Brain microvascular endothelial cell (primary cell): Measurements from ENCODE around the gene SHROOM3.

ENCODE experiments used
- DNase-seq: peaks from one replicate; pipeline ENCODE4 v3.0.0-alpha.2; 2020
- H3K27ac ChIP-seq: fragments of 250-450 bp; sonication (Bioruptor Pico); 2 replicates; pipeline ENCODE4 v1.5.1; 2020; ENCODE audit warnings: mild to moderate bottlenecking, moderate library complexity
- H3K27me3 ChIP-seq: fragments of 250-450 bp; sonication (Bioruptor Pico); replicated peaks from 2 replicates; pipeline ENCODE4 v1.5.1; 2020; ENCODE audit warnings: mild to moderate bottlenecking
- H3K36me3 ChIP-seq: fragments of 250-450 bp; sonication (Bioruptor Pico); replicated peaks from 2 replicates; pipeline ENCODE4 v1.5.1; 2020; ENCODE audit warnings: mild to moderate bottlenecking
- H3K4me3 ChIP-seq: 2 replicates; pipeline ENCODE4 v1.5.1; 2011; ENCODE audit warnings: low read depth, mild to moderate bottlenecking, control low read depth, low read length, moderate library complexity
- CTCF ChIP-seq: IDR thresholded peaks from 2 replicates; pipeline ENCODE4 v1.5.1; 2011; ENCODE audit warnings: low read depth, mild to moderate bottlenecking, moderate library complexity, low read length, control low read depth, inconsistent platforms; ENCODE audit errors: missing control alignments
- in situ Hi-C: cut with HindIII; loops from 2 replicates; pipeline ENCODE4 v1.10.0; 2017; ENCODE audit warnings: low sequenced_read_pairs, low pct_ligation_motif_present

Gene SHROOM3

GRCh38 chr4:76595435-76595834 lies 160.4 kb downstream of the SHROOM3 start:
- DNase-seq: no peak
- in situ Hi-C loops: no loop called here
- TF ChIP-seq CTCF: no peak
- H3K36me3 ChIP-seq: no peaks in the 10 kb centered on the region
- H3K27ac ChIP-seq: no peak overlapping the region
- H3K4me3 ChIP-seq: no peak overlapping the region
- H3K27me3 ChIP-seq: no peaks in the 10 kb centered on the region

- Histone ChIP-seq H3K4me3 (no peak overlapping the region), H3K27ac (no peak overlapping the region), H3K36me3 (no peaks in the 10 kb centered on the region), H3K27me3 (no peaks in the 10 kb centered on the region)
- in situ Hi-C loops: no loop called here
- no peak for TF ChIP-seq CTCF
- no peak for DNase-seq
Observed at GRCh38 chr4:76596713-76597112, 161.7 kb downstream of the SHROOM3 start.

- H3K36me3 ChIP-seq: no peaks in the 10 kb centered on the region
- TF ChIP-seq CTCF: no peak
- no peak overlapping the region for H3K4me3 ChIP-seq
- no peaks in the 10 kb centered on the region for H3K27me3 ChIP-seq
- H3K27ac ChIP-seq: no peak overlapping the region
- DNase-seq: no peak
- in situ Hi-C loops: no loop called here
Observed at GRCh38 chr4:76597423-76597979, 162.5 kb downstream of the SHROOM3 start.

- Histone ChIP-seq H3K27ac (no peak overlapping the region), H3K36me3 (no peaks in the 10 kb centered on the region), H3K27me3 (no peaks in the 10 kb centered on the region), H3K4me3 (no peak overlapping the region)
- no peak for TF ChIP-seq CTCF
- no peak for DNase-seq
- in situ Hi-C loops: no loop called here
Observed at GRCh38 chr4:76600447-76600846, 165.4 kb downstream of the SHROOM3 start.

- DNase-seq: no peak
- H3K4me3 ChIP-seq: no peak overlapping the region
- TF ChIP-seq CTCF: no peak
- no peaks in the 10 kb centered on the region for H3K36me3 ChIP-seq
- no peaks in the 10 kb centered on the region for H3K27me3 ChIP-seq
- in situ Hi-C loops: no loop called here
- H3K27ac ChIP-seq: no peak overlapping the region
Observed at GRCh38 chr4:76601791-76602190, 166.8 kb downstream of the SHROOM3 start.

GRCh38 chr4:76605099-76605563 lies 170.1 kb downstream of the SHROOM3 start:
- no peak for TF ChIP-seq CTCF
- H3K36me3 ChIP-seq: no peaks in the 10 kb centered on the region
- H3K27me3 ChIP-seq: no peaks in the 10 kb centered on the region
- H3K27ac ChIP-seq: no peak overlapping the region
- no peak for DNase-seq
- H3K4me3 ChIP-seq: no peak overlapping the region
- in situ Hi-C loops: no loop called here
